GM12865 (cell line): ENCODE data around the gene NUB1.

Experiments used
- DNase-seq: peaks from one replicate; pipeline ENCODE4 v3.0.0; 2010; ENCODE audit warnings: low read depth
- H3K4me3 ChIP-seq: 2 replicates; pipeline ENCODE4 v1.5.1; 2011; ENCODE audit warnings: mild to moderate bottlenecking, low read depth, low read length, control low read depth
- CTCF ChIP-seq: IDR thresholded peaks from 2 replicates; pipeline ENCODE4 v1.5.1; 2011; ENCODE audit warnings: low read length, control low read depth, low read depth, inconsistent platforms; ENCODE audit not compliant: insufficient read depth; ENCODE audit errors: missing control alignments

Gene NUB1

GRCh38 chr7:151426904-151427704 lies 85.5 kb downstream of the NUB1 start:
- TF ChIP-seq CTCF = no peak
- no peak overlapping the region for H3K4me3 ChIP-seq
- no peak for DNase-seq

GRCh38 chr7:151427705-151428377 lies 86.2 kb downstream of the NUB1 start:
- H3K4me3 ChIP-seq = no peak overlapping the region
- no peak for TF ChIP-seq CTCF
- DNase-seq = no peak
